MM.1S (cell line): ENCODE data around the gene GPHN.
"Not testable (repeated sequence)": the region's sequence is repeated elsewhere in the genome, so short reads cannot be mapped to it uniquely, and the experiment has no call there.

Experiments
- CTCF ChIP-seq: fragments of 300-600 bp; sonication (generic); IDR thresholded peaks from 2 replicates; pipeline ENCODE4 v1.5.1; 2016; ENCODE audit warnings: antibody characterized with exemption, low read length, mixed read lengths
- EZH2 ChIP-seq: fragments of 300-600 bp; sonication (generic); optimal IDR thresholded peaks from 2 replicates; pipeline ENCODE3; 2017; ENCODE audit warnings: low read depth, mild to moderate bottlenecking, antibody characterized with exemption, low read length, mixed read lengths

GRCh38 chr14:66714291-66714690, 206.3 kb downstream of the GPHN start:
- not testable (repeated sequence) for TF ChIP-seq CTCF, EZH2
